ENCODE data around the gene GNB1L.

GNB1L gene

GRCh38 chr22:19877626-19878339 is 23.1 kb upstream of the GNB1L start:
- H3K36me3 ChIP-seq (replicated peaks; ENCODE audit: insufficient read depth, low read length): no peaks in the 10 kb centered on the region
- no peaks in the 10 kb centered on the region for H3K9me3 ChIP-seq (replicated peaks; ENCODE audit: insufficient read depth, low read length)
- no peak overlapping the region for H3K9ac ChIP-seq (ENCODE audit: low read length)
- H3K4me3 ChIP-seq (ENCODE audit: low read length): no peak overlapping the region
- no peaks in the 10 kb centered on the region for H3K9me2 ChIP-seq (replicated peaks; ENCODE audit: insufficient read depth, low read length)
- no peak overlapping the region for H2AFZ ChIP-seq (ENCODE audit: low read length)
- H3K27me3 ChIP-seq (replicated peaks; ENCODE audit: insufficient read depth, low read length): no peaks in the 10 kb centered on the region
- TF ChIP-seq EZH2phosphoT487 (IDR thresholded peaks at IDR 0.05; ENCODE audit: low read length) (no peak), EZH2 (optimal IDR thresholded peaks at IDR 0.05; ENCODE audit: low read depth, low read length) (no peak), CTCF (IDR thresholded peaks at IDR 0.05; ENCODE audit: low read length) (no peak)
- H3K4me1 ChIP-seq (ENCODE audit: low read length): no peaks in the 10 kb centered on the region
- no peak for DNase-seq
- no peaks in the 10 kb centered on the region for H3K79me2 ChIP-seq (ENCODE audit: low read length)
- H3F3A ChIP-seq (ENCODE audit: insufficient read depth, low read length): no peaks in the 10 kb centered on the region
- H3K27ac ChIP-seq (ENCODE audit: low read length): no peak overlapping the region
- H4K20me1 ChIP-seq (ENCODE audit: insufficient read depth, low read length): no peaks in the 10 kb centered on the region
- H3K4me2 ChIP-seq (ENCODE audit: low read depth, low read length): no peak overlapping the region

- Histone ChIP-seq H3K9me3 (replicated peaks; ENCODE audit: insufficient read depth, low read length) (no peaks in the 10 kb centered on the region), H3K4me1 (ENCODE audit: low read length) (no peaks in the 10 kb centered on the region)
These were observed 22.4 kb upstream of the GNB1L start for GRCh38 chr22:19876941-19877625.

GRCh38 chr22:19876314-19876940 is 21.8 kb upstream of the GNB1L start:
- no peak overlapping the region for H2AFZ ChIP-seq (ENCODE audit: low read length)
- no peak for DNase-seq
- no peaks in the 10 kb centered on the region for H3K27me3 ChIP-seq (replicated peaks; ENCODE audit: insufficient read depth, low read length)
- no peaks in the 10 kb centered on the region for H3K4me1 ChIP-seq (ENCODE audit: low read length)
- H3K79me2 ChIP-seq (ENCODE audit: low read length): no peaks in the 10 kb centered on the region
- H3K27ac ChIP-seq (ENCODE audit: low read length): no peak overlapping the region
- TF ChIP-seq CTCF (IDR thresholded peaks at IDR 0.05; ENCODE audit: low read length): no peak
- no peaks in the 10 kb centered on the region for H3K9me2 ChIP-seq (replicated peaks; ENCODE audit: insufficient read depth, low read length)
- no peaks in the 10 kb centered on the region for H3K9me3 ChIP-seq (replicated peaks; ENCODE audit: insufficient read depth, low read length)
- H3K4me2 ChIP-seq (ENCODE audit: low read depth, low read length): no peak overlapping the region
- H4K20me1 ChIP-seq (ENCODE audit: insufficient read depth, low read length): no peaks in the 10 kb centered on the region
- no peak overlapping the region for H3K4me3 ChIP-seq (ENCODE audit: low read length)
- no peaks in the 10 kb centered on the region for H3F3A ChIP-seq (ENCODE audit: insufficient read depth, low read length)
- H3K9ac ChIP-seq (ENCODE audit: low read length): no peak overlapping the region
- no peaks in the 10 kb centered on the region for H3K36me3 ChIP-seq (replicated peaks; ENCODE audit: insufficient read depth, low read length)

More at GRCh38 chr22:19876941-19877625, 22.4 kb upstream of the GNB1L start:
- Histone ChIP-seq H2AFZ (ENCODE audit: low read length) (no peak overlapping the region), H3K27ac (ENCODE audit: low read length) (no peak overlapping the region), H3K9me2 (replicated peaks; ENCODE audit: insufficient read depth, low read length) (no peaks in the 10 kb centered on the region), H3K9ac (ENCODE audit: low read length) (no peak overlapping the region), H3K36me3 (replicated peaks; ENCODE audit: insufficient read depth, low read length) (no peaks in the 10 kb centered on the region), H3K4me2 (ENCODE audit: low read depth, low read length) (no peak overlapping the region), H4K20me1 (ENCODE audit: insufficient read depth, low read length) (no peaks in the 10 kb centered on the region), H3K79me2 (ENCODE audit: low read length) (no peaks in the 10 kb centered on the region), H3F3A (ENCODE audit: insufficient read depth, low read length) (no peaks in the 10 kb centered on the region), H3K4me3 (ENCODE audit: low read length) (no peak overlapping the region), H3K27me3 (replicated peaks; ENCODE audit: insufficient read depth, low read length) (no peaks in the 10 kb centered on the region)
- DNase-seq: no peak
- TF ChIP-seq EZH2 (optimal IDR thresholded peaks at IDR 0.05; ENCODE audit: low read depth, low read length) (no peak), EZH2phosphoT487 (IDR thresholded peaks at IDR 0.05; ENCODE audit: low read length) (no peak), CTCF (IDR thresholded peaks at IDR 0.05; ENCODE audit: low read length) (no peak)
